CD4-positive, CD25-positive, alpha-beta regulatory T cell (primary cell): Measurements from ENCODE around the gene OSBPL6. TPM values are rescaled to one million over a fixed set of nuclear protein-coding genes. Genes with fewer than 3 reads are reported as not detected.
"Not testable (repeated sequence)": the region's sequence is repeated elsewhere in the genome, so short reads cannot be mapped to it uniquely, and the experiment has no call there.

ENCODE experiments used
- ATAC-seq, 2 donors: fragments of 150-1000 bp; cut with Tn5 transposase; one replicate each; pipeline ENCODE4 v1.10.0; 2021; ENCODE audit warnings: low read depth in 2 of 2, moderate number of reproducible peaks in 2 of 2, moderate library complexity in 1 of 2
- DNase-seq, 3 donors: peaks; one replicate each; pipeline versions ENCODE4 v3.0.0 to v3.0.0-alpha.2; 2012 to 2022; ENCODE audit warnings: mixed read lengths in 1 of 3
- H3K27ac ChIP-seq: one replicate; pipeline ENCODE4 v1.7.0; 2013; ENCODE audit warnings: mild to moderate bottlenecking, low read length; ENCODE audit not compliant: insufficient read depth, poor library complexity, severe bottlenecking
- H3K27me3 ChIP-seq: one replicate; pipeline ENCODE4 v1.7.0; 2013; ENCODE audit warnings: low read length; ENCODE audit not compliant: control insufficient read depth, insufficient read depth
- H3K36me3 ChIP-seq: one replicate; pipeline ENCODE4 v1.7.0; 2013; ENCODE audit warnings: mild to moderate bottlenecking, low read length, moderate library complexity; ENCODE audit not compliant: control insufficient read depth, insufficient read depth
- H3K4me1 ChIP-seq: 2 replicates; pipeline ENCODE4 v1.7.0; 2013; ENCODE audit warnings: mild to moderate bottlenecking, low read length; ENCODE audit not compliant: insufficient read depth, control insufficient read depth, poor library complexity, severe bottlenecking
- H3K4me3 ChIP-seq: one replicate; pipeline ENCODE4 v1.7.0; 2013; ENCODE audit warnings: low read depth, mild to moderate bottlenecking, low read length, moderate library complexity
- H3K9me3 ChIP-seq, 2 experiments: 1 replicate in 1 of 2; 2 replicates in 1 of 2; pipeline ENCODE4 v1.7.0; 2013; ENCODE audit warnings: low read length in 2 of 2, mild to moderate bottlenecking in 1 of 2, moderate library complexity in 1 of 2; ENCODE audit not compliant: control insufficient read depth in 2 of 2
- H3K27ac Mint-ChIP-seq, 3 donors: one replicate each; pipeline ENCODE4 v1.8.0; 2020 to 2022; ENCODE audit warnings: mild to moderate bottlenecking in 3 of 3, mixed read lengths in 3 of 3, moderate library complexity in 2 of 3
- H3K27me3 Mint-ChIP-seq: one replicate; pipeline ENCODE4 v1.8.0; 2022; ENCODE audit warnings: mild to moderate bottlenecking, mixed read lengths
- H3K36me3 Mint-ChIP-seq: one replicate; pipeline ENCODE4 v1.8.0; 2020; ENCODE audit warnings: mixed read lengths
- H3K4me1 Mint-ChIP-seq, 4 donors: one replicate each; pipeline ENCODE4 v1.8.0; 2020 to 2022; ENCODE audit warnings: mixed read lengths in 4 of 4, mild to moderate bottlenecking in 1 of 4
- H3K4me3 Mint-ChIP-seq, 4 donors: one replicate each; pipeline ENCODE4 v1.8.0; 2020 to 2022; ENCODE audit warnings: mild to moderate bottlenecking in 4 of 4, mixed read lengths in 4 of 4, moderate library complexity in 3 of 4
- H3K9me3 Mint-ChIP-seq, 7 donors: one replicate each; pipeline ENCODE4 v1.8.0; 2020 to 2022; ENCODE audit warnings: mixed read lengths in 7 of 7, mild to moderate bottlenecking in 3 of 7, moderate library complexity in 2 of 7
- polyA plus RNA-seq, 4 donors: library from polyadenylated mRNA; unstranded; fragments of 300-500 nt; fragmentation: Illumina TruSeq; gene quantifications; one replicate each; pipeline ENCODE4 v1.2.3, GENCODE V29; 2021
- total RNA-seq: library from RNA; stranded (reverse); gene quantifications from one replicate; pipeline ENCODE4 v1.2.3, GENCODE V29; 2022

The OSBPL6 gene
- not detected for total RNA-seq
- polyA plus RNA-seq = under 1 TPM in 1 of 4 donors, not detected in 3; 0.34 TPM

DNA sequence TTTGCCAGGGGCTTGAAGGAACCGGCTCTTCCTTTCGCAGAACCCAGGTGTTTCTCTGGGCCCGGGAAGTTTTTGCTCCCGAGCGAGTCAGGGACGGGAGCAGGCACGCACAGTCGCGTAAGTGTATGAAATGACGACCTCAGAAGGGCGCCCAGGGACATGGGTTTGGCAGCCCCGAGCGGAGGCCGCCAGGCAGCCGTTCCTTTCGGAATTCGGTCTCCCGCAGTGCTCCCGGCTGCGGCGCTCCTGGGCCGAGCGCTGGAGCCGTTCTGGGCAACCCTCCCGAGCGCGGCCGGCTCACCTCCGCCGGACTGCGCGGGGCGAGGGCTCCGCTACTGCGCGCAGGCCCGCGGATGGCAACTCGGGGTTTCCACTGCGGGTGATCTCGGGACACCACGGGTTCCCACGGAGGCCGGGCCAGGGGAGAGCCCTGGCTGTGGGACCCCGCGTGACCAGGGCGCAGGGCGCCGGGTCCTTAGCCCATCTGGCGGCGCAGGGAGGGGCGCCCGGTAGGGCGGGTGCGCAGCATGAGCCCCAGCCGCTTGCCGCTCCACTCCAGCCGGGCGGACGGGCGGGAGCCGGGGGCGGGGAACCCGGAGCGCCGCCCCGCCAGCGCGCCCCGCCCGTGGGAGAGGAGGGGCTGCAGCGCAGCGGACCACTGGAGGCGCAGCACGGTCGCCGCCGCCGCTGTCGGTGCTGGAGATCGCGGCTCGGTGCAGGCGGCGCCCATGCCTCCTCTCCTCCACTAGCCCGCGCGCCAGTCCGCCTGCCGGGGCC lies at the start of gene OSBPL6:
TSS of gene OSBPL6 (plus strand) at position 690 of the 777 bp plus-strand sequence. CDS start 111,673 bp downstream, outside the sequence.
- H3K27me3 Mint-ChIP-seq = peaks cover 64% of the 10 kb centered on the region
- peak within 1 kb of the TSS; percentile 27 for H3K4me3 ChIP-seq

DNA sequence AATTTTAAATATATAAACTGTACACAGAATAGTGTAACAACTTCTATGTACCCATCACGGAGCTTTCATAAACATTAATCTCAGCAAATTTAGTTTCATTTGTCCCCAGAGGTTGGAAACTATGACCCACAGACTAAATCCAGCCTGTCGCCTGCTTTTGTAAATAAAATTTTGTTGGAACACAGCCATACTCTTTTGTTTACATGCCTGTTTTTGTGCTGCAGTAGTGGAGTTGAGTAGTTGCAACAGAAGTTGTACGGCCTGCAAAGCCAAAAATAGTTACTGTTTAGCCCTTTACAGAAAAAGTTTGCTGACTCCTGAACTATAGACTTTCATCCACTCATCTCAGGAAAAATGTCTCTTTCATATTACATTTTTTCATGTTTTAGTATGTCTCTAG lies 42.3 kb upstream of the OSBPL6 start:
- Histone ChIP-seq H3K27me3 (no peaks in the 10 kb centered on the region), H3K36me3 (no peaks in the 10 kb centered on the region), H3K4me1 (no peaks in the 10 kb centered on the region), H3K4me3 (no peak overlapping the region), H3K9me3 (no peaks in the 10 kb centered on the region), H3K27ac (no peak overlapping the region)
- Mint-ChIP-seq H3K36me3 (no peaks in the 10 kb centered on the region), H3K27me3 (peaks cover 23% of the 10 kb centered on the region), H3K4me1 (no peaks in the 10 kb centered on the region), H3K4me3 (no peak overlapping the region), H3K27ac (no peak overlapping the region), H3K9me3 (peaks cover 0 to 11% (median 1%) of the 10 kb centered on the region in 7 donors)
- DNase-seq (no peak), ATAC-seq (no peak)

More for the DNA sequence above, at the start of gene OSBPL6:
- Mint-ChIP-seq H3K4me3 (peak within 1 kb of the TSS; percentile 76 to 88 (median 81)), H3K36me3 (no peaks in the 10 kb centered on the region), H3K27ac (no peak within 1 kb of the TSS), H3K4me1 (peaks cover 0 to 13% (median 5%) of the 10 kb centered on the region in 4 donors), H3K9me3 (no peaks in the 10 kb centered on the region)
- DNase-seq = peak; percentile 14 to 72 (median 43)
- no peaks in the 10 kb centered on the region for H3K9me3 ChIP-seq
- H3K36me3 ChIP-seq = no peaks in the 10 kb centered on the region
- H3K4me1 ChIP-seq = peaks cover 19% of the 10 kb centered on the region
- ATAC-seq = peak; percentile 66 to 67
- H3K27ac ChIP-seq = no peak within 1 kb of the TSS
- H3K27me3 ChIP-seq = peaks cover 48% of the 10 kb centered on the region

DNA sequence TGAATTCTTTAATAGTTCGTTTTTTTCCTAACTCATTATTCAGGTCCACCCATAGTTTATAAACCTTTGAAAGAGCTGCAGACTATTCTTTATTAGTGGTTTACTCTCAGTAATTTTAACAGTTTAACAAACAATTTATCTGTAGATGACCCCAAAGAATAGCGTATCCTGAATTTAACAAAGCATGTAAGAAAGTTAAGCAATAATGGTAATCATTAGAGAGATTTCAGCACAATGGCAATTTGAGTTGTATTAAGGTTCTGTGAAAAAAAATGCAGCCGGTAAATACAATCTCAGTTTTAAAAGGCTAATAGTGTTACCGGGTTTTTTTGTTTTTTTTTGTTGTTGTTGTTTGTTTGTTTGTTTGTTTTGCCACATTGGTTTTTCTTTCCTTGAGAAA lies 41.8 kb upstream of the OSBPL6 start:
- no peaks in the 10 kb centered on the region for H3K27me3 ChIP-seq
- no peaks in the 10 kb centered on the region for H3K9me3 ChIP-seq
- H3K36me3 Mint-ChIP-seq = no peaks in the 10 kb centered on the region
- peaks cover 0 to 11% (median 1%) of the 10 kb centered on the region in 7 donors for H3K9me3 Mint-ChIP-seq
- no peaks in the 10 kb centered on the region for H3K36me3 ChIP-seq
- H3K4me1 ChIP-seq = no peaks in the 10 kb centered on the region
- no peak overlapping the region for H3K27ac Mint-ChIP-seq
- ATAC-seq = no peak
- no peak for DNase-seq
- no peak overlapping the region for H3K4me3 Mint-ChIP-seq
- peaks cover 23% of the 10 kb centered on the region for H3K27me3 Mint-ChIP-seq
- H3K4me3 ChIP-seq = no peak overlapping the region
- H3K4me1 Mint-ChIP-seq = no peaks in the 10 kb centered on the region
- H3K27ac ChIP-seq = no peak overlapping the region

DNA sequence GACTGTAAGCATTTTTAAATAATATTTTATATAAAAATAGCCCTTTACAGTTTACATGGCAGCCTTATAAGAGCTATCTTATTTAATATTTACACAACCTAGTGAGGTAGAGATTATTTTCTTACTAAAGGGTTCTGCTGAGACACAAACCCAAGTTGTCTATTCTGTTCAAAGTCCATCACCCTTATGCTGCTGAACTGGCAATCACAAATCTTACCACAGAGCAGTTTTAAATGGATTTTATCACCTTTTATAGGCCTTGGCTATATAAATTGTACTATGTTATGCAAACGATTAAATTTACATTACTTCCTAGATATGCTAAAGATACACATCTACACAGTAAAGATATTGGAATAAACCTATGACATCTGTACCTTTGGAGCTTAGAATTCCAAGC lies 41.3 kb upstream of the OSBPL6 start:
- Mint-ChIP-seq H3K27me3 (peaks cover 23% of the 10 kb centered on the region), H3K9me3 (peaks cover 0 to 11% (median 1%) of the 10 kb centered on the region in 7 donors), H3K36me3 (no peaks in the 10 kb centered on the region), H3K27ac (no peak overlapping the region), H3K4me3 (no peak overlapping the region), H3K4me1 (no peaks in the 10 kb centered on the region)
- Histone ChIP-seq H3K9me3 (no peaks in the 10 kb centered on the region), H3K27me3 (no peaks in the 10 kb centered on the region), H3K4me3 (no peak overlapping the region), H3K4me1 (no peaks in the 10 kb centered on the region), H3K27ac (no peak overlapping the region), H3K36me3 (no peaks in the 10 kb centered on the region)
- DNase-seq (no peak), ATAC-seq (no peak)

DNA sequence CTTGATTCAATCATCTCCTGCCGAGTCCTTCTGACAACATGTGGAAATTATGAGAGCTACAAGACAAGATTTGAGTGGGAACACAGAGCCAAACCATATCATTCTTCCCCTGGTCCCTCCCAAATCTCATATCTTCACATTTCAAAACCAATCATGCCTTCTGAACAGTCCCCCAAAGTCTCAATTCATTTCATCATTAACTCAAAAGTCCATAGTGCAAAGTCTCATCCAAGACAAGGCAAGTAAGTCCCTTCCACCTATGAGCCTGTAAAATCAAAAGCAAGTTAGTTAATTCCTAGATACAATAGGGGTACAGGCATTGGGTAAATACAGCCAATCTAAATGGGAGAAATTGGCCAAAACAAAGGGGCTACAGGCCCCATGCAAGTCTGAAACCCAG lies 40.4 kb upstream of the OSBPL6 start:
- H3K9me3 ChIP-seq, H3K4me1 Mint-ChIP-seq, H3K27me3 ChIP-seq, H3K36me3 ChIP-seq, ATAC-seq, H3K27ac Mint-ChIP-seq, DNase-seq, H3K4me1 ChIP-seq, H3K27ac ChIP-seq, H3K4me3 ChIP-seq, H3K36me3 Mint-ChIP-seq, H3K4me3 Mint-ChIP-seq: not testable (repeated sequence)
- Mint-ChIP-seq H3K9me3 (peaks cover 0 to 11% (median 1%) of the 10 kb centered on the region in 7 donors), H3K27me3 (peaks cover 28% of the 10 kb centered on the region)

DNA sequence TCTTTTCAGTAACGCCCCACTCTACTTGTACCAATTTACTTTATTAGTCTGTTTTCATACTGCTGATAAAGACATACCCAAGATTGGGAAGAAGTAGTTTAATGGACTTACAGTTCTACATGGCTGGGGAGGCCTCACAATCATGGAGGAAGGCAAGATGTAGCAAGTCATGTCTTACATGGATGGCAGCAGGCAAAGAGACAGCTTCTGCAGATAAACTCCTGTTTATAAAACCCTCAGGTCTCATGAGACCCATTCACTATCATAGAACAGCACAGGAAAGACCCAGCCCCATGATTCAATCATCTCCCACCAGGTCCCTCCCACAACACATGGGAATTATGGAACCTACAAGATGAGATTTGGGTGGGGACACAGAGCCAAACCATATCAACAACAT lies 38.8 kb upstream of the OSBPL6 start:
- no peak overlapping the region for H3K4me3 Mint-ChIP-seq
- no peaks in the 10 kb centered on the region for H3K36me3 Mint-ChIP-seq
- no peak overlapping the region for H3K27ac Mint-ChIP-seq
- no peak for DNase-seq
- no peak overlapping the region for H3K4me3 ChIP-seq
- H3K4me1 ChIP-seq = no peaks in the 10 kb centered on the region
- H3K27ac ChIP-seq = no peak overlapping the region
- peaks cover 28% of the 10 kb centered on the region for H3K27me3 Mint-ChIP-seq
- H3K4me1 Mint-ChIP-seq = no peaks in the 10 kb centered on the region
- no peaks in the 10 kb centered on the region for H3K9me3 ChIP-seq
- ATAC-seq = no peak
- peaks cover 0 to 11% (median 1%) of the 10 kb centered on the region in 7 donors for H3K9me3 Mint-ChIP-seq
- H3K27me3 ChIP-seq = no peaks in the 10 kb centered on the region
- H3K36me3 ChIP-seq = no peaks in the 10 kb centered on the region

DNA sequence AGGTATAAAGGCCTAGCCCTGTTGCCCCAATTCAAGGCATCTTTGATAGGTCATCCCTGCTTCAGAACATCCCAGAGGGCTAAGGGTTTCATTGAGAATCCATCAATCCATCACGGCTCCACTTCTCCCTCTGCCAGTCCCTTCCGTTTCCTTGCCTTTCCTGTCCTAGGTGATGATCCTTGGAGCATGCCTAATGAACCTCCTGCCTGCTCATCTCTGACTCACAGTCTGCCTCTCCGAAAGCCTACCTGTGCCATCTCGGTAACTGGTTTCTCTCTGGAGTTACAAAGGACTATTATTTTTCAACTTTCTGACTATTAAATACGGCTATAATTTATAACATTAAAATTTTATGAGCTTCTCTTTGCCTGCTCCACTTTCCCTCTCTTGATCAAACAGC lies 36.7 kb upstream of the OSBPL6 start:
- Mint-ChIP-seq H3K27ac (no peak overlapping the region), H3K9me3 (peaks cover 0 to 11% (median 1%) of the 10 kb centered on the region in 7 donors), H3K4me3 (no peak overlapping the region), H3K36me3 (no peaks in the 10 kb centered on the region), H3K4me1 (no peaks in the 10 kb centered on the region), H3K27me3 (peaks cover 28% of the 10 kb centered on the region)
- Histone ChIP-seq H3K27me3 (peaks cover 4% of the 10 kb centered on the region), H3K36me3 (no peaks in the 10 kb centered on the region), H3K4me3 (no peak overlapping the region), H3K4me1 (no peaks in the 10 kb centered on the region), H3K27ac (no peak overlapping the region), H3K9me3 (no peaks in the 10 kb centered on the region)
- no peak for DNase-seq
- ATAC-seq = no peak

DNA sequence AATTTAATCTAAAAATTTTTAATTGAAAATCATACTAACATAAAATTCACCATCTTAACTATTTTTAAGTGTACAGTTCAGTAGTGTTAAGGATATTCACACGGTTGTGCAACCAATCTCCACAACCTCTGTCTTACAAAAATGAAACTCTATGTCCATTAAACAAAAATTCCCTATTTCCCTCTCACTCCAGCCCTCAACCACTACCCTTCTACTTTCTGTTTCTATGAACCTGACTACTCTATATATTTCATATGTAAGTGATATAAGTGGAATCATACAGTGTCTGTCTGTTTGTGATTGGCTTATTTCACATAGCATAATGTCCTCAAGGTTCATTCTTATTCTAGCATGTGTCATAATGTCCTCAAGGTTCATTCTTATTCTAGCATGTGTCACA lies 34.3 kb upstream of the OSBPL6 start:
- ATAC-seq (no peak), DNase-seq (no peak)
- no peaks in the 10 kb centered on the region for H3K36me3 ChIP-seq
- Mint-ChIP-seq H3K9me3 (peaks cover 0 to 7% (median 1%) of the 10 kb centered on the region in 7 donors), H3K27me3 (peaks cover 28% of the 10 kb centered on the region), H3K4me3 (no peak overlapping the region), H3K4me1 (no peaks in the 10 kb centered on the region), H3K27ac (no peak overlapping the region), H3K36me3 (no peaks in the 10 kb centered on the region)
- H3K4me3 ChIP-seq = no peak overlapping the region
- no peak overlapping the region for H3K27ac ChIP-seq
- H3K4me1 ChIP-seq = no peaks in the 10 kb centered on the region
- no peaks in the 10 kb centered on the region for H3K9me3 ChIP-seq
- peaks cover 6% of the 10 kb centered on the region for H3K27me3 ChIP-seq
